ENCODE results near the gene PHF1. TPM values are rescaled to one million over a fixed set of nuclear protein-coding genes. Genes with fewer than 3 reads are reported as not detected.

Gene PHF1
- total and polyA plus RNA-seq, 2 of the 13 experiments (the other 11 are each of a cell fraction or from before 2014, with no cell fraction given): 25.4 to 61.9 TPM

DNA sequence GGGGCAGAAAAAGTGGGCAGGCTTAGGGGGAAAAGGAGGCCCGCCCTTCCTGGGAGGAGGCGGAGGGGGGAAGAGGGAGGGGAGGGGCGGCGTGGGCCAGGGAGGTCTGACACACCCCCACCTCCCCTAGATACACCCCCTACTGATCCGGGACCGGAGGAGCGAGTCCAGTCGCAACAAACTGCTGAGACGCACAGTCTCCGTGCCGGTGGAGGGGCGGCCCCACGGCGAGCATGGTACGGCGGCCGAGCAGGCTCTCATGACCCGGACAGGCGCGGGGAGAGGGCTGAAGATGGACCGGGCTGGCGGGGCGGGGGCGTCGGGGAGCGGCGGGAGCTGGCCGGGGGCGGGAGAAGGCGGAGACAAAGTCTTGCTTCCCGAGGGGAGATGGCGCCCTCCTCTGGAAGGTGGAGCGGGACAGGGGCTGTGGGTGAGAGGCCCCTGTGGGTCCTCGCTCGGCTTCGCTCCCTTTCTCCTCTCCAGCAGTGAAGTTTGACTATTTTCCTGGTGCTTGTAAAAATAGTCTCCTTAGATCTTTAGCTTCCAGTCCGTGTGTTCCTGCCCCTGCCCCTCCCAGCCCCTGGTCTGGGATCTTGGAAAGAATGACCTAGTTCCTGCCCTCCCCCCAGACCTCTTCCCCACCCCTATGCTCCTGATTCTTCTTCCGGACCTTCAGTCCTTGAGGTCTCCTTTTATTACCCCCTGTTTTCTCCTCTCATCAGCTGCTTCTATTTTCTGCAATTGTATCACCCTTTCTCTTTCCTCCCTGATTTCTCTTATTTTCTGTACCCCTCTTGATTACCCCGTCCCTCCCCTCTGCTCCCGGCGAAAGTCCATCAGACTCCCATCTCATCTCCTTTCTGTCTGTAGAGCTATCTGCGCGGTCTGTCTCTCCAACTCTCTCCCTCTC lies 15.1 kb downstream of the PHF1 start (continued):
- TF ChIP-seq, protein P1, sequence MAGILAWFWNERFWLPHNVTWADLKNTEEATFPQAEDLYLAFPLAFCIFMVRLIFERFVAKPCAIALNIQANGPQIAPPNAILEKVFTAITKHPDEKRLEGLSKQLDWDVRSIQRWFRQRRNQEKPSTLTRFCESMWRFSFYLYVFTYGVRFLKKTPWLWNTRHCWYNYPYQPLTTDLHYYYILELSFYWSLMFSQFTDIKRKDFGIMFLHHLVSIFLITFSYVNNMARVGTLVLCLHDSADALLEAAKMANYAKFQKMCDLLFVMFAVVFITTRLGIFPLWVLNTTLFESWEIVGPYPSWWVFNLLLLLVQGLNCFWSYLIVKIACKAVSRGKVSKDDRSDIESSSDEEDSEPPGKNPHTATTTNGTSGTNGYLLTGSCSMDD (CRISPR knock-in tag; IDR thresholded peaks at IDR 0.05): no peak
- TF ChIP-seq MTA1 (CRISPR knock-in tag; IDR thresholded peaks at IDR 0.05; ENCODE audit: borderline replicate concordance) (peak; percentile 59; the same call in 1 of the 2 replicates), ZNF12 (CRISPR knock-in tag; IDR thresholded peaks at IDR 0.05) (0 out of 2 replicates have a peak, but pooled peaks have one; percentile 30), NCOA2 (CRISPR knock-in tag; IDR thresholded peaks at IDR 0.05) (0 out of 2 replicates have a peak, but pooled peaks have one; percentile 13), RBM39 (IDR thresholded peaks at IDR 0.05; ENCODE audit: low read depth, low read length, poor library complexity, severe bottlenecking) (peak; percentile 71), POLR2AphosphoS5 (IDR thresholded peaks at IDR 0.05; ENCODE audit: low read depth, low read length) (peak; percentile 60), BRD4 (CRISPR knock-in tag; IDR thresholded peaks at IDR 0.05) (no peak), ZNF143 (CRISPR knock-in tag; IDR thresholded peaks at IDR 0.05) (no peak), POGZ (CRISPR knock-in tag; IDR thresholded peaks at IDR 0.05) (peak; percentile 41; the same call in 1 of the 2 replicates), HDAC1 (CRISPR knock-in tag; IDR thresholded peaks at IDR 0.05) (peak; percentile 84; the same call in 1 of the 2 replicates), LCORL (IDR thresholded peaks at IDR 0.05) (no peak), LCORL (CRISPR knock-in tag; IDR thresholded peaks at IDR 0.05) (peak; percentile 79), FOSL2 (CRISPR knock-in tag; IDR thresholded peaks at IDR 0.05) (peak; percentile 37; the same call in 1 of the 2 replicates), BCL6 (CRISPR knock-in tag; IDR thresholded peaks at IDR 0.05) (no peak), ATF7-NPFF (CRISPR knock-in tag; IDR thresholded peaks at IDR 0.05; ENCODE audit: low read depth) (peak; percentile 65; the same call in 1 of the 2 replicates), ZNF510 (CRISPR knock-in tag; IDR thresholded peaks at IDR 0.05; ENCODE audit: low read depth) (0 out of 2 replicates have a peak, but pooled peaks have one; percentile 63), ZNF350 (CRISPR knock-in tag; IDR thresholded peaks at IDR 0.05; ENCODE audit: borderline replicate concordance, low read depth) (no peak; the same call in 1 of the 2 replicates)
- TF ChIP-seq, protein P2, sequence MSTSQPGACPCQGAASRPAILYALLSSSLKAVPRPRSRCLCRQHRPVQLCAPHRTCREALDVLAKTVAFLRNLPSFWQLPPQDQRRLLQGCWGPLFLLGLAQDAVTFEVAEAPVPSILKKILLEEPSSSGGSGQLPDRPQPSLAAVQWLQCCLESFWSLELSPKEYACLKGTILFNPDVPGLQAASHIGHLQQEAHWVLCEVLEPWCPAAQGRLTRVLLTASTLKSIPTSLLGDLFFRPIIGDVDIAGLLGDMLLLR (CRISPR knock-in tag; IDR thresholded peaks at IDR 0.05): 0 out of 2 replicates have a peak, but pooled peaks have one; percentile 26
- TF ChIP-seq, protein P3, sequence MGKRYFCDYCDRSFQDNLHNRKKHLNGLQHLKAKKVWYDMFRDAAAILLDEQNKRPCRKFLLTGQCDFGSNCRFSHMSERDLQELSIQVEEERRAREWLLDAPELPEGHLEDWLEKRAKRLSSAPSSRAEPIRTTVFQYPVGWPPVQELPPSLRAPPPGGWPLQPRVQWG (CRISPR knock-in tag; IDR thresholded peaks at IDR 0.05; ENCODE audit: borderline replicate concordance, low read depth): no peak
- TF ChIP-seq, protein P4, sequence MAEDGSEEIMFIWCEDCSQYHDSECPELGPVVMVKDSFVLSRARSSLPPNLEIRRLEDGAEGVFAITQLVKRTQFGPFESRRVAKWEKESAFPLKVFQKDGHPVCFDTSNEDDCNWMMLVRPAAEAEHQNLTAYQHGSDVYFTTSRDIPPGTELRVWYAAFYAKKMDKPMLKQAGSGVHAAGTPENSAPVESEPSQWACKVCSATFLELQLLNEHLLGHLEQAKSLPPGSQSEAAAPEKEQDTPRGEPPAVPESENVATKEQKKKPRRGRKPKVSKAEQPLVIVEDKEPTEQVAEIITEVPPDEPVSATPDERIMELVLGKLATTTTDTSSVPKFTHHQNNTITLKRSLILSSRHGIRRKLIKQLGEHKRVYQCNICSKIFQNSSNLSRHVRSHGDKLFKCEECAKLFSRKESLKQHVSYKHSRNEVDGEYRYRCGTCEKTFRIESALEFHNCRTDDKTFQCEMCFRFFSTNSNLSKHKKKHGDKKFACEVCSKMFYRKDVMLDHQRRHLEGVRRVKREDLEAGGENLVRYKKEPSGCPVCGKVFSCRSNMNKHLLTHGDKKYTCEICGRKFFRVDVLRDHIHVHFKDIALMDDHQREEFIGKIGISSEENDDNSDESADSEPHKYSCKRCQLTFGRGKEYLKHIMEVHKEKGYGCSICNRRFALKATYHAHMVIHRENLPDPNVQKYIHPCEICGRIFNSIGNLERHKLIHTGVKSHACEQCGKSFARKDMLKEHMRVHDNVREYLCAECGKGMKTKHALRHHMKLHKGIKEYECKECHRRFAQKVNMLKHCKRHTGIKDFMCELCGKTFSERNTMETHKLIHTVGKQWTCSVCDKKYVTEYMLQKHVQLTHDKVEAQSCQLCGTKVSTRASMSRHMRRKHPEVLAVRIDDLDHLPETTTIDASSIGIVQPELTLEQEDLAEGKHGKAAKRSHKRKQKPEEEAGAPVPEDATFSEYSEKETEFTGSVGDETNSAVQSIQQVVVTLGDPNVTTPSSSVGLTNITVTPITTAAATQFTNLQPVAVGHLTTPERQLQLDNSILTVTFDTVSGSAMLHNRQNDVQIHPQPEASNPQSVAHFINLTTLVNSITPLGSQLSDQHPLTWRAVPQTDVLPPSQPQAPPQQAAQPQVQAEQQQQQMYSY (CRISPR knock-in tag; IDR thresholded peaks at IDR 0.05): no peak
- TF ChIP-seq, protein P5, sequence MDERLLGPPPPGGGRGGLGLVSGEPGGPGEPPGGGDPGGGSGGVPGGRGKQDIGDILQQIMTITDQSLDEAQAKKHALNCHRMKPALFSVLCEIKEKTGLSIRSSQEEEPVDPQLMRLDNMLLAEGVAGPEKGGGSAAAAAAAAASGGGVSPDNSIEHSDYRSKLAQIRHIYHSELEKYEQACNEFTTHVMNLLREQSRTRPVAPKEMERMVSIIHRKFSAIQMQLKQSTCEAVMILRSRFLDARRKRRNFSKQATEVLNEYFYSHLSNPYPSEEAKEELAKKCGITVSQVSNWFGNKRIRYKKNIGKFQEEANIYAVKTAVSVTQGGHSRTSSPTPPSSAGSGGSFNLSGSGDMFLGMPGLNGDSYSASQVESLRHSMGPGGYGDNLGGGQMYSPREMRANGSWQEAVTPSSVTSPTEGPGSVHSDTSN (CRISPR knock-in tag; IDR thresholded peaks at IDR 0.05): no peak
- TF ChIP-seq, protein P6, sequence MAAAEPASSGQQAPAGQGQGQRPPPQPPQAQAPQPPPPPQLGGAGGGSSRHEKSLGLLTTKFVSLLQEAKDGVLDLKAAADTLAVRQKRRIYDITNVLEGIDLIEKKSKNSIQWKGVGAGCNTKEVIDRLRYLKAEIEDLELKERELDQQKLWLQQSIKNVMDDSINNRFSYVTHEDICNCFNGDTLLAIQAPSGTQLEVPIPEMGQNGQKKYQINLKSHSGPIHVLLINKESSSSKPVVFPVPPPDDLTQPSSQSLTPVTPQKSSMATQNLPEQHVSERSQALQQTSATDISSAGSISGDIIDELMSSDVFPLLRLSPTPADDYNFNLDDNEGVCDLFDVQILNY (CRISPR knock-in tag; conservative IDR thresholded peaks at IDR 0.05): no peak
